Endometrial microvascular endothelial cells (primary cell): ENCODE data around the gene MPP2. TPM values are rescaled to one million over a fixed set of nuclear protein-coding genes. Genes with fewer than 3 reads are reported as not detected.
"Not testable (repeated sequence)": the region's sequence is repeated elsewhere in the genome, so short reads cannot be mapped to it uniquely, and the experiment has no call there.

Source experiments
- in situ Hi-C: cut with HindIII; loops from 2 replicates; pipeline ENCODE4 v1.10.0; 2017; ENCODE audit warnings: low sequenced_read_pairs, low pct_unique_long_range_greater_than_20kb; ENCODE audit errors: inconsistent ontology term
- total RNA-seq: library from RNA; depleted of rRNA; stranded (reverse); fragments of >200 nt; gene quantifications from one replicate; pipeline ENCODE4 v1.2.3, GENCODE V29; 2015; ENCODE audit errors: inconsistent ontology term

Gene MPP2
- total RNA-seq, 1 donor from 2014 or later, result 0.56 TPM

GRCh38 chr17:43906951-43907424 is 348 bp downstream of the MPP2 start:
- in situ Hi-C loops, result no loop called here

GRCh38 chr17:43905985-43906852 is 1.1 kb downstream of the MPP2 start:
- in situ Hi-C loops, result no loop called here

- in situ Hi-C loops, result no loop called here
Measured at GRCh38 chr17:43905400-43905984, 1.8 kb downstream of the MPP2 start.

GRCh38 chr17:43901861-43902589 is 5.3 kb downstream of the MPP2 start:
- in situ Hi-C loops, result no loop called here

- in situ Hi-C loops, result no loop called here
Measured at GRCh38 chr17:43900858-43901754, 6.2 kb downstream of the MPP2 start.

GRCh38 chr17:43900183-43900857 is 7.0 kb downstream of the MPP2 start:
- in situ Hi-C loops, result no loop called here

- in situ Hi-C loops, result no loop called here
Measured at GRCh38 chr17:43898446-43898845, 8.9 kb downstream of the MPP2 start.

- in situ Hi-C loops, result no loop called here
Measured at GRCh38 chr17:43897831-43898230, 9.5 kb downstream of the MPP2 start.

- in situ Hi-C loops, result not testable (repeated sequence)
Measured at GRCh38 chr17:43894494-43894893, 12.8 kb downstream of the MPP2 start.

- in situ Hi-C loops, result no loop called here
Measured at GRCh38 chr17:43892647-43892952, 14.7 kb downstream of the MPP2 start.

- in situ Hi-C loops, result no loop called here
Measured at GRCh38 chr17:43891851-43892646, 15.3 kb downstream of the MPP2 start.

- in situ Hi-C loops, result no loop called here
Measured at GRCh38 chr17:43890240-43890639, 17.1 kb downstream of the MPP2 start.

- in situ Hi-C loops, result no loop called here
Measured at GRCh38 chr17:43888548-43888947, 18.8 kb downstream of the MPP2 start.

GRCh38 chr17:43882761-43883415 is 24.4 kb downstream of the MPP2 start:
- in situ Hi-C loops, result no loop called here

- in situ Hi-C loops, result no loop called here
Measured at GRCh38 chr17:43881758-43882505, 25.4 kb downstream of the MPP2 start.

GRCh38 chr17:43881181-43881580 is 26.2 kb downstream of the MPP2 start:
- in situ Hi-C loops, result no loop called here
